ENCODE measurements around the gene ZNF207.
A peak's percentile ranks its signal among the peaks of the same experiment; 100 is the strongest.

Gene ZNF207

GRCh38 chr17:32341141-32341856 is 8.7 kb upstream of the ZNF207 start:
- Histone ChIP-seq H3K27me3 (ENCODE audit: insufficient read depth, low read depth, severe bottlenecking) (no peaks in the 10 kb centered on the region), H3K27ac (peak overlapping the region; percentile 83), H3K36me3 (peaks cover 28% of the 10 kb centered on the region), H3K9me3 (ENCODE audit: severe bottlenecking) (no peaks in the 10 kb centered on the region), H3K4me3 (ENCODE audit: low read depth, low read length) (peak overlapping the region; percentile 77)
- no peak for DNase-seq
- peak; percentile 26; the same call in 1 of the 2 replicates for TF ChIP-seq CTCF (IDR thresholded peaks at IDR 0.05; ENCODE audit: low read depth, low read length)

- no peaks in the 10 kb centered on the region for H3K9me3 ChIP-seq (ENCODE audit: severe bottlenecking)
- H3K27me3 ChIP-seq (ENCODE audit: insufficient read depth, low read depth, severe bottlenecking): no peaks in the 10 kb centered on the region
Measured at GRCh38 chr17:32341857-32342602, 7.9 kb upstream of the ZNF207 start, which contains the start of gene C17orf75. C17orf75 (minus strand) TSS chr17:32342173; CDS start chr17:32342139, 34 bp downstream.

GRCh38 chr17:32342603-32343325 is 7.2 kb upstream of the ZNF207 start:
- Histone ChIP-seq H3K4me3 (ENCODE audit: low read depth, low read length) (peak overlapping the region; percentile 77), H3K27me3 (ENCODE audit: insufficient read depth, low read depth, severe bottlenecking) (no peaks in the 10 kb centered on the region), H3K36me3 (peaks cover 20% of the 10 kb centered on the region), H3K27ac (no peak overlapping the region), H3K9me3 (ENCODE audit: severe bottlenecking) (no peaks in the 10 kb centered on the region)
- TF ChIP-seq CTCF (IDR thresholded peaks at IDR 0.05; ENCODE audit: low read depth, low read length): no peak
- DNase-seq: no peak

More at GRCh38 chr17:32341857-32342602, 7.9 kb upstream of the ZNF207 start, which contains the start of gene C17orf75:
- Histone ChIP-seq H3K36me3 (peaks cover 23% of the 10 kb centered on the region), H3K27ac (peak within 1 kb of the TSS; percentile 83), H3K4me3 (ENCODE audit: low read depth, low read length) (peak within 1 kb of the TSS; percentile 77)
- TF ChIP-seq CTCF (IDR thresholded peaks at IDR 0.05; ENCODE audit: low read depth, low read length): no peak
- DNase-seq: peak; percentile 79

GRCh38 chr17:32345951-32346600 is 3.9 kb upstream of the ZNF207 start:
- no peak for DNase-seq
- H3K9me3 ChIP-seq (ENCODE audit: severe bottlenecking): peaks cover 6% of the 10 kb centered on the region
- H3K4me3 ChIP-seq (ENCODE audit: low read depth, low read length): no peak overlapping the region
- H3K36me3 ChIP-seq: peaks cover 5% of the 10 kb centered on the region
- H3K27me3 ChIP-seq (ENCODE audit: insufficient read depth, low read depth, severe bottlenecking): no peaks in the 10 kb centered on the region
- H3K27ac ChIP-seq: no peak overlapping the region
- no peak for TF ChIP-seq CTCF (IDR thresholded peaks at IDR 0.05; ENCODE audit: low read depth, low read length)

GRCh38 chr17:32348483-32348800 is 1.5 kb upstream of the ZNF207 start:
- peaks cover 27% of the 10 kb centered on the region for H3K36me3 ChIP-seq
- no peak overlapping the region for H3K4me3 ChIP-seq (ENCODE audit: low read depth, low read length)
- DNase-seq: no peak
- H3K27ac ChIP-seq: no peak overlapping the region
- H3K27me3 ChIP-seq (ENCODE audit: insufficient read depth, low read depth, severe bottlenecking): no peaks in the 10 kb centered on the region
- peaks cover 6% of the 10 kb centered on the region for H3K9me3 ChIP-seq (ENCODE audit: severe bottlenecking)
- TF ChIP-seq CTCF (IDR thresholded peaks at IDR 0.05; ENCODE audit: low read depth, low read length): no peak

Measured in WERI-Rb-1 (cell line).